HG03457 (cell line): ENCODE results near the gene RPEL1.
"Not testable (repeated sequence)": the region's sequence is repeated elsewhere in the genome, so short reads cannot be mapped to it uniquely, and the experiment has no call there.

Source experiments
- ATAC-seq: cut with Tn5 transposase; IDR thresholded peaks from one replicate; pipeline ENCODE4 v1.9.1; 2021; ENCODE audit warnings: moderate number of reproducible peaks; ENCODE audit not compliant: unreplicated experiment

RPEL1 gene

GRCh38 chr10:103245587-103245986 lies at the start of gene RPEL1:
RPEL1 (plus strand) TSS chr10:103245887; CDS start chr10:103245997, 110 bp downstream.
- not testable (repeated sequence) for ATAC-seq

GRCh38 chr10:103196516-103196915 lies 49.2 kb upstream of the RPEL1 start:
- ATAC-seq: no peak

GRCh38 chr10:103197174-103197573 lies 48.5 kb upstream of the RPEL1 start:
- ATAC-seq: no peak

- no peak for ATAC-seq
These were observed 47.8 kb upstream of the RPEL1 start for GRCh38 chr10:103197903-103198302.

GRCh38 chr10:103198648-103199047 lies 47.0 kb upstream of the RPEL1 start:
- no peak for ATAC-seq

GRCh38 chr10:103199488-103199887 lies 46.2 kb upstream of the RPEL1 start:
- no peak for ATAC-seq

- no peak for ATAC-seq
These were observed 43.4 kb upstream of the RPEL1 start for GRCh38 chr10:103202319-103202718.

GRCh38 chr10:103203466-103203865 lies 42.2 kb upstream of the RPEL1 start:
- ATAC-seq: no peak

GRCh38 chr10:103204353-103205255 lies 41.1 kb upstream of the RPEL1 start:
- ATAC-seq: no peak

GRCh38 chr10:103205401-103205800 lies 40.3 kb upstream of the RPEL1 start:
- not testable (repeated sequence) for ATAC-seq

- not testable (repeated sequence) for ATAC-seq
These were observed 39.0 kb upstream of the RPEL1 start for GRCh38 chr10:103206715-103207114.

- ATAC-seq: no peak
These were observed 38.5 kb upstream of the RPEL1 start for GRCh38 chr10:103207141-103207540.

- ATAC-seq: not testable (repeated sequence)
These were observed 38.0 kb upstream of the RPEL1 start for GRCh38 chr10:103207643-103208042.

GRCh38 chr10:103210262-103210661 lies 35.4 kb upstream of the RPEL1 start:
- not testable (repeated sequence) for ATAC-seq

GRCh38 chr10:103215601-103216000 lies 30.1 kb upstream of the RPEL1 start:
- no peak for ATAC-seq

- not testable (repeated sequence) for ATAC-seq
These were observed 29.3 kb upstream of the RPEL1 start for GRCh38 chr10:103216362-103216761.

GRCh38 chr10:103224133-103224532 lies 21.6 kb upstream of the RPEL1 start:
- ATAC-seq: no peak

GRCh38 chr10:103224721-103225120 lies 21.0 kb upstream of the RPEL1 start:
- ATAC-seq: not testable (repeated sequence)

- ATAC-seq: no peak
These were observed 19.7 kb upstream of the RPEL1 start for GRCh38 chr10:103225939-103226338.

- ATAC-seq: no peak
These were observed 18.3 kb upstream of the RPEL1 start for GRCh38 chr10:103227416-103227815.

- ATAC-seq: no peak
These were observed 14.6 kb upstream of the RPEL1 start for GRCh38 chr10:103231047-103231551.

- ATAC-seq: no peak
These were observed 13.5 kb upstream of the RPEL1 start for GRCh38 chr10:103232131-103232673.
